Tongue (tissue), 2 donors: ENCODE measurements around the gene HSPA6. TPM values are rescaled to one million over a fixed set of nuclear protein-coding genes. Genes with fewer than 3 reads are reported as not detected.
A peak's percentile ranks its signal among the peaks of the same experiment; 100 is the strongest.
"Not testable (repeated sequence)": the region's sequence is repeated elsewhere in the genome, so short reads cannot be mapped to it uniquely, and the experiment has no call there.

Experiments used
- DNase-seq: peaks from one replicate; pipeline ENCODE4 v3.0.0-alpha.2; 2015
- total RNA-seq: library from RNA; depleted of rRNA; stranded (reverse); fragments of >200 nt; gene quantifications from one replicate; pipeline ENCODE4 v1.2.3, GENCODE V29; 2014

HSPA6 gene
- total RNA-seq, 1 donor from 2014 or later: 10.2 TPM

DNA sequence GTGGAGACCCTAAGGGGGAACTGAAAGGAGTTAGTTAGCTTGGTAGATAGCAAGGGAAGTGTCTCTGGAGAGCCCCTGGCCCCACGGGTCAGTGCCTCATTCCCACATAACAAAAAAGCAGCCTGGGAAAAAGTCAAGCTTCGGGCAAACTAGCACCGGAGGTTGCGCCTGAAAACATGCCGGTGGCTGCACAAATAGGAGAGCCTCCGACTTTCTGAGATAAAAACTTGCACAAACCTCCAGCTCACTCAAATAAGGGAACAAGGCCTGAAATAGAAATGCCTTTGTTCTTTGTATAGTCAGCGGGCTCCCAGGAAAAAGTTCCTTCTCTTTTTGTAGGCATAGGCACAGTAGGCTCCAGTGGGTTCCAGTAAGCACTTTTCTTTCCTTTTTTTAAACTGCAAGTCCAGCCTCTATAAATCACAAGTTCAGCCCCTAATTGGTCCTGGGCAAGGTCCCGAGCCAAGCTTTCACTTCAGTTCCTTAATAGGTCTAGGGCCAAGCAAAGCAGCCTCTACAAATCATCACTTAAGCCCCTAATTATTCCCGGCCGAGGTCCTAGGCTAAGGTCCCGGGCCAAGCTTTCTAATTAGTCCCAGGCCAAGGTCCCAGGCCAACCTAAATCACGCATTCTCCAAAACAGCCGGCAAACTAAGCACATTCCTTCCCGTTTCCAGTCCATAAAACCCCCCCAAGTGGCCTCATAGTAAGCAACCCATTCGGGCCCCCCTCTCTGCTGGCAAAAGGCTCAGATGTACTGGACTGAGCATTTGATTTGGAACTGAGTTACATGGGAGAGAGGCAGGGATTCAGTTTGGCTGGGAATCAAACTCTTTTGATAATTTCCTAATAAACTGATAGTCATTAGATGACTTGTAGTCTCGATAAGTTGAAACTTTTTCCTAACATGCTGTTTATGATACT lies 8.6 kb downstream of the HSPA6 start:
- peak; percentile 30 for DNase-seq

DNA sequence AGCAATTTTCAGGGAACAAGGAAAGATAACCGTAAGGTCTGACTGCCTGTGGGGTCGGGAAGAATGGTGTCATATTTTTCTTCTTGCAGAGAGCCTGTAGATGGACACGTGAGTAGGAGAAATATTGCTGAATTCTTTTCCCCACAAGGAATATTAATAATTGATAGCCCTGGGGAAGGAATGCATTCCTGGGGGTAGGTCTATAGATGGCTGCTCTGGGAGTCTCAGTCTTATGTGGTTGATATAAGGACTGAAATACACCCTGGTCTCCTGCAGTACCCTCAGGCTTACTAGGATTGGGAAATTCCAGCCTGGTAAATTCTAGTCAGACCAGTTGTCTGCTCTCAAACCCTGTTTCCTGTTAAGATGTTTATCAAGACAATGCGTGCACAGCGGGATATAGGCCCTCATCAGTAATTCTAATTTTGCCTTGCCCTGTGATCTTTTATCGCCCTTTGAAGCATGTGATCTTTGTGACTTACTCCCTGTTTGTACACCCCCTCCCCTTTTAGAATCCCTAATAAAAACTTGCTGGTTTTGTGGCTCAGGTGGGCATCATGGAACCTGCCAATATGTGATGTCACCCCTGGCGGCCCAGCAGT lies 12.8 kb downstream of the HSPA6 start:
- DNase-seq: not testable (repeated sequence)

DNA sequence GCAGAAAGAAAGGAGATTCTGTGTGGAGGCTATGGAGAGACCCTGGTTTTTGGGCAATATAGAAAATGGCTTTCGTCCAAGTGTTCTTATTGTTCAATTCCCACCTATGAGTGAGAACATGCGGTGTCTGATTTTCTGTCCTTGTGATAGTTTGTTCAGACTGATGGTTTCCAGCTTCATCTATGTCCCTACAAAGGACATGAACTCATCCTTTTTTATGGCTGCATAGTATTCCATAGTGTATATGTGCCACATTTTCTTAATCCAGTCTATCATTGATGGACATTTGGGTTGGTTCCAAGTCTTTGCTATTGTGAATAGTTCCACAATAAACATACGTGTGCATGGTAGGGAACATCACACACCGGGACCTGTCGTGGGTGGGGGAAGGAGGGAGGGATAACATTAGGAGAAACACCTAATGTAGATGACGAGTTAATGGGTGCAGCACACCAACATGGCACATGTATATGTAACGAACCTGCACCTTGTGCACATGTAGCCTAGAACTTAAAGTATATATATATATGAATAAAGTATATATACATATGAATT lies 14.7 kb downstream of the HSPA6 start:
- not testable (repeated sequence) for DNase-seq

DNA sequence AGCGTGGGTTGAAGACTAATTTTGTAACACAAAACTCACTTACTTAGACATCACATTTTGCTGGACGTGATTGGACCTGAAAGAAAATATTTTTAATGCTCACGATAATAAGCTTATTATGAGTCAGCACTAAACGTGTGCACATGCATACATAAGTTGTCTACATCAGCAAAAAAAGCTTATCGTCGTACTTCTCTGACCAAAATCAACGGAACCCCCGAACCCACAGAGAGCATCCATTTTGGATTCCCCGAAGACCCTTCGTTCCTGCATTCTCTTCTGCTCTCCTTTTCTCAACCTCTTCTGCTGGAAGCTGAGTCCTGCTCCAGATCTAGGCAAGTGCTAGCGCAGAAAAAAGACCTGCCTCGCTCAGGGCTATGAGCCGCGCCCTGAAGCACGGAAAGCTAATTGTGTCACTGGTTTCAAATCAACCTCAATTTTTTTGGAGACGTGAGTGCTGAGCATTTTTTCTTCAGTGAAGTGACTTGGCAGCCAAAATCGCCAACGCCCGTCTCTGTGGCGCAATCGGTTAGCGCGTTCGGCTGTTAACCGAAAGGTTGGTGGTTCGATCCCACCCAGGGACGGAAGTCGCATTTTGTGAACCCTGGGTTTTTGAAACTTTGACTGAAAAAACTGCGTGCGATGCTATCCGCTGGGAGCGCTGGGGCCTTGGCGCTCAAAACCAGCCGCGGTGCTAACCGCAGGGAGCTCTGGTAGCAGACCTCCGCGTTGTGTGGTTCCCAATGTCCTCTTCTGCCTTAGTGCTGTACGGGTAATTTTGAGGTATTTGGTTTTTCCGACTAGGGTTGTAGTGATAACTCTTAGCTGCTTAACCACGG lies 15.6 kb downstream of the HSPA6 start:
- DNase-seq: peak; percentile 84

DNA sequence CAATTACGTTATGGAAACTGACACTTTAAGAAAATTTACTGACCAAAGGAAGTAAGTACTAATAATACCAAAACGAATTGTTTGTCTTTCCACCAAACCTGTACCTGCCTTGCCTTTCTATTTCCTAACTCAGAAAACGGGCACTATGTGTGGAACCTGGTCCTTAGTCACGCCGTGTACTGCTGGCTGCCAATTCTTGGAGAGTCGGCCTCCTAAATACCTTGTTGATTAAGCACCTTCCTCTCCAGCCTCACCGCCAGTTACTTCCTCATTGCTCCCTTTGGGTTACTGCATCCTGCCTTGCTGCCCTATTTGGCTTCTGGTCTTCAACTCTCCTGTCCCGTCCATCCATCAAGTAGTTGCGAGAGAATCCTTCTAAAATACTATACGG lies 16.2 kb downstream of the HSPA6 start:
- not testable (repeated sequence) for DNase-seq

DNA sequence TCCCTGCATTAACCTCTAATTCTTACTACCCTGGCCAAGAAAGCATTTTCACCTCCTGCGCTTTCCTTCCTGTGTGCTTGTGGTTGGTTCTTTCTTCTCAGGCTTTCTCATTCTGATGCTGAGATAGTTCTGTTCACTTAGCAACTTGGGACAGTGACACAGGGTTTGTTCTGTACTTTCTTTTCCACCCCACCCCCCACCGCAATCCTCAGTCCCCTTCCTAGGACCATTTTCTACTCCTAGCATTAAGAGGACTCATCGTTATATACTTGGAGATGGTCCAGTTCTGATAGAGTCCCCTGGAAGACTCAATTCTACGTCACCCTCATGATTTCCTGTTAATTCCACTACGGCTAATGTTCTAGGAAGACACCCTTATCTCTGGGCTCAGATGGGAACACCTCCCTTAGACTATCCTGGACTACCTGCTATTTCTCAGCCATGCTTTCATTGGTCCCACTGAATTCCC lies 17.8 kb downstream of the HSPA6 start:
- DNase-seq: not testable (repeated sequence)

DNA sequence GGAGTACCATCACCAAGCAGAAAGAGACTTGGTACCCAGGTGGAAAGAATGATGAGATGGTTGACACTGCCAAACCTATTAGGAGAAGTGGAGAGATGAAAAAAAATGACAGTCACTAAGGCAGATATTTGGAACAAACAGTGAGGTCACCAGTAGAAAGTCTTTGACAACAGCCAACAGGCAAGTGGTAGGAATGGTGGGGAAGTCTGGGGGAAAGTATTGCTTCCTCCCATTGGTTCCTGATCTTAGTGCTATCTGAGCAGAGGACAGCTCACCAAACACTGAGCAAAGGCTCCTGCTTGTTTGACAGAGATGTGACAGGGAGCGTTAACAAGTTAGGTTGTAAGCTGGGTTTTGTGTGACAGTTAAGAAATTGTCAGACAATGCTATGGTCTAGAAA lies 18.8 kb downstream of the HSPA6 start:
- not testable (repeated sequence) for DNase-seq

DNA sequence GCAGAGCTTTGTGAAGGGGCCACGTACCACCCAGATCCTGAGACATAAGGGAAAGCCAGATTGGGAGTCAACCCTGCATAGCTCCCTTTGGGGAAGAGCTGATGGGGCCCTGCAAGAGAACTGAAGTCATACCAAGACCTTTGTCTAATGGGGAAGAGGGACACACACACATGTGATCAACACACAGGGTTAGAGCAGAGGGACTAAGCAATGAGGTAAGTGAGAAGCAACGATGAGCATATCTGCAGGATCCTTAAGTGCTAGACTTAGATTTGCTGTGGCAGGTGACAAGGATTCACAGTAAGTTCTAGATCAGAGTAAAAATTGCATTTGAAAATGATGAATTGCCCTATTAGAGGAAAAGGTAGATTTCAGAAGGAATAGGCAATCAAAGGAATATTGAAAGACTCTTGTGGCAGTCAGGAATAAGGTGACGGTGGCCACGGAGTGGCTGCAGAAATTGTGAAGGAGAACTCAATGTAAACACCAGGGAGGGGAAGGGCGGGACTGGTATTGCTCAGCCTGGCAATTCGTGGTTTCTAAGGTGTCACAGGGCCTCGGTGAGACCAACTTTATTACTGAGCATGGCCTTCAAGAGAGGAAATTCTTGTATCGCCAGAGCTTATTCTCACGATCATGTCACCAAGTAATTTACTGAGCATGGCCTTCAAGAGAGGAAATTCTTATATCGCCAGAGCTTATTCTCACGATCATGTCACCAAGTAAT lies 20.8 kb downstream of the HSPA6 start:
- not testable (repeated sequence) for DNase-seq

DNA sequence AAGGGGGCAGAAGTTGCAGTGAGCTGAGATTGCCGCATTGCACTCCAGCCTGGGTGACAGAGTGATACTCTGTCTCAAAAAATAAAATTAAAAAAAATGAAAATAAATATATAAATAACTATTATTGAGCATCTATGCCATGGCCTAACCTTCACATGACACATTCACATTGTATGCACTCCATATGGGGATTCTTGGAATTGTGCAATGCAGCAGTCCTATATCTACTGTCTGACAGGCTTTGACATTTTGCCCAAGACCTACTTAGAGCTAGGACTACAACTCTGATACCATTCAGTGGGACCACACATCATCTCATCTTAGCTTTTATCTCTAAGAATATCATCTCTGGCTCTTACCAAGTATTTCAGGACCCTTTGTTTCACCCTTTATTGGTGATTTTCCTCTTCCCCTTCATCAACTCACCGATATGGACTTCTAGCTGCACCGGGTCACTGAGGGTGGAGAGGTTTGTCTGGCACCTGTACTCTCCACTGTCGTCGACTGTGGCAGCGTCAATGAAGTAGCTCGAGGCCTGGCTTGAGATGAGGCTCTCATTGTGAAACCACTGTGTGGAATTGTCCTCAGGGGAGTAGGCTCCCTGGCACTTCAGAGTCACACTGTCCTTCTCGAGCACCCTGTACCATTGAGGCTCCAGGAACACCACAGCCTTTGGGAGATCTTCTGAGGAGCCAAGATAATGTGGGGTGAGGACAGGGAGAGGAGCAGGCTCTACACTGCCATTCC lies 23.8 kb downstream of the HSPA6 start:
- not testable (repeated sequence) for DNase-seq

DNA sequence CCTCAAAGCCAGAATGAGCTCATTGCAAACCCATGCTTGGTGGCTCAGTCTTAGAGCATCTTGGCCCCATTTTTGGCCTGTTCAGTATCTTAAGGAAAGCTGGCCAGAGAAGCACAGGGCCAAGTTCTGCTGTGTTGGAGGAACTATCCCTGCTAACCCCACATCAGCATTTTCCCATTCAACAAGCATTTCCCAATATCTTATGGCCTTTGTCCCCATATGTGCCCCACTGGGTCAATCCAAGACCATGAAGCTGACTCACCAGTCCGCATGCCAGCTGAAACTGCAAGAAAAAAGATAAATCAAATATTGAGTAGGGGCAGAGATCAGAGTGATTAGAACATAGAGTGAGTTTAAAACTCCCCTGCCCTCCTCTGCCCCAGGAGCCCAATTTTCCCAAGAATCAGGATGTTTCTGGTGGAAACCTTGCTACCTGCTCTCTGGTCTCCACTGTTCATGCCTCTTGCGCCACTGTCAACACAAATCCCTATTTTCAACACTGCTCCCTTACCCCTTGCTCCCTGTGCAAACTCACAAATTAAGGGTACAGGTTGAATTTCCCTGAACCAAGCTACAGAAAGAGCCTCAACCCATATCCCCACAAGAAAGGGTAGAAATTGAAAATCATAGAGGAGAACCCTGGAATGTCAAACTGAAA lies 24.5 kb downstream of the HSPA6 start:
- DNase-seq: not testable (repeated sequence)

DNA sequence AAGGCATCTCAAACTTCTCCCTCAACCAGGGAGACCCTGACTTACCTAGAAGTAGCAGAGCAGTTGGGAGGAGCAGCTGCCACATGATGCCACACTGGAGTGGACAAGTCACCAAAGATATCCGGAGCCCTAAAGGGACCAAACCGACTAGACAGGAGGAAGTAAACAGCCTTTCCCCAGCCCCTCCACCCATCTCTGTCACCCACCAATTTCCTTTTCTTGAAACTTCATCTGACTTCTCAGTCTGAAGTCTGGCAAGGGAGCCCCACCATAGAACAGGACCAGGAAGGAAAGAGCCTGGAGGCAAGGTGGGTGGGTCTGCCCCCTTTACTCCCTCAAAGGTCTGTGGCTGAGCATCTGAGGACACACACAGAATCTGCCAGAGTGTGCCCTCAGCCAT lies 25.3 kb downstream of the HSPA6 start, which contains the start of gene FCGR3A:
TSS of gene FCGR3A (minus strand) at position 167 of the 400 bp plus-strand sequence. CDS start at position 85, 82 bp downstream.
- DNase-seq: no peak

DNA sequence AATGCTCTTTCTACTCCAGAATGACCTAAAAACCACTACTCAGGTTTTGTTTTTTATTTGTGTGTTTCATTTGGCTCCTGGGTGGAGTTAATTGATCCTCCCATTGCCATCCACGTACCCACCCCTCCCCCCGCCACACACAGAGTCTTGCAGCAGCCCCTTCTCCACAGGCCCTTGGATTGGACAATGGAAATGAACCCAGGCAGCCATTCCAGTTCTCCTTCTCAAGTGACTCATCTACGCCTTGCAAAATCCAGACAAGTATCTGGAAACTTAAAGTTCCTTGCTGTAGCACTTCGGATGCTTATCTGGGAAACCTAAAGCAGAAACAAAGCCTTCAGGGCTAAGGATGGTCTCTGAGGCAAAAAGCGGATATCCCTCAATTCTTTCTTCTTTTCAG lies 26.6 kb downstream of the HSPA6 start:
- DNase-seq: not testable (repeated sequence)

DNA sequence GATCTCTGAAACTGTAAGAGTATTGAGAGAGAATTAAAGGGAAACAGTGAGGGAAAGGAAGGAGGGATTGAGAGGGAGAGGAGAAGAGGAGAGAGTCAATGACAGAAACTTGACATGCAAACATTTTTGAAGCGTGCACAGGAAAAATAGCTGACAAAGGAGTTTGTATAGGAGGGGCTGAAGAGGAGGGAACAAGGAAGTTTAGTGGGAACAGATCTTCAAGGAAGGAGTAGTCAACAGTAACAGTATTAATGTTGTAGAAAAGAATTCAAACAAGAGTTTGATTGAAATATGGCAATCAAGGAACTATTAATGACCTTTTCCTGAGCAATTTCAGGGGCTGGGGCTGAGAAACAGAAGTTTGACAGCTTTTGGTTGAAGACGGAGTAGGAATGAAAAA lies 29.3 kb downstream of the HSPA6 start:
- not testable (repeated sequence) for DNase-seq

DNA sequence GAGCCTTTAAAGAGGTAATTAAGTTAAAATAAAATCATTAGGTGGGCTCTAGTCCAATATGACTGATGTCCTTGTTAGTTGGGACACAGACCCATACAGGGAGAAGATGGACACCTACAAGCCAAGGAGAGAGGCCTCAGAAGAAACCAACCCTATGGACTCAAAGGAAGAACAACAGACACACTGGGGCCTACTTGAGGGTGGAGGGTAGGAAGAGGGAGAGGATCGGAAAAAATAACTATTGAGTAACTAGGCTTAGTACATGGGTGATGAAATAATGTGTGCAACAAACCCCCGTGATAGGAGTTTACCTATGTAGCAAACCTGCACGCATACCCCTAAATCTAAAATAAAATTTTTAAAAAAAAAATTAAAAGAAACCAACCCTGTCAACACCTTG lies 30.0 kb downstream of the HSPA6 start:
- DNase-seq: not testable (repeated sequence)

DNA sequence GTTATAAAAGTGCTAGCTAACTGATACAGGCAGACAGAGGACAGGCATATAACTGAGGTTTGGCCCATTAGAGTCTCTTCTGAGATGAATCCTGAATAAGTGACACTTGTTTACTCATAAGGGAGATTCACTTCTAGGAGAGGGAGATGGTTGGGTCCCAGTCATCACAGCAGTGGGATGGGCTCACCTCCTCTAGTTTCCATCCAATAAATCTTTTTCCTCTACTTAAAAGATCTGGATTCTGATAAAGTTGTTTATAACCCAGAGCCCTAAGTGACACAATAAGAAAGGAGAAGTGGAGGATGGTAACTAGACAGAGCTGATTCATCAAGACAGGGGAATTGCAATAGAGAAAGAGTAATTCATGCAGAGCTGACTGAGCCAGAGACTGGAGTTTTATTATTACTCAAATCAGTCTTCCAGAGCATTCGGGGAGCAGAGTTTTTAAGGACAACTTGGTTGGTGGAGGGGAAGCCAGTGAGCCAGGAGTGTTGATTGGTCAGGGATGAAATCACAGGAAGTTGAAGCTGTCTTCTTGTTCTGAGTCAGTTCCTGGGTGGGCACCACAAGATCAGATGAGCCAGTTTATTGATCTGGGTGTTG lies 30.6 kb downstream of the HSPA6 start:
- not testable (repeated sequence) for DNase-seq

DNA sequence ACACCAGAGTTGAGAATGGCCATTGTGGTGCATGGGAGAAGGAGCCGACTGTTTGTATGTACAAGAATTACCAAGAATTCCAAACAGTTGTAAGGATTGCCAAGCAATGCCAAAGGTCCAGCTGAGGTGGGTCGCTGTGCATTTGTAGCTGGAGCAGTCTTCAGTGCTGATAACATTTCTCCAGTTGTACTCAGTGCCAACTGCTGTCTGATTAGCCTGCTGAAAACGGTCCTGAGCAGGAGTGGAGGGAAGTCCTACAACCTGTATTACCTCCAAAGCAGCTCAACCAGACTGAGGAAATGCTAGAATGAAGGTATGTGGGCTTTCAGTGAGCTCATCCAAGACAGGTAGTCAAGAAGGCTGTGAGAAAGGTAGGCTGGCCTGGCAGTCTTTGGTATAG lies 31.8 kb downstream of the HSPA6 start:
- DNase-seq: not testable (repeated sequence)

DNA sequence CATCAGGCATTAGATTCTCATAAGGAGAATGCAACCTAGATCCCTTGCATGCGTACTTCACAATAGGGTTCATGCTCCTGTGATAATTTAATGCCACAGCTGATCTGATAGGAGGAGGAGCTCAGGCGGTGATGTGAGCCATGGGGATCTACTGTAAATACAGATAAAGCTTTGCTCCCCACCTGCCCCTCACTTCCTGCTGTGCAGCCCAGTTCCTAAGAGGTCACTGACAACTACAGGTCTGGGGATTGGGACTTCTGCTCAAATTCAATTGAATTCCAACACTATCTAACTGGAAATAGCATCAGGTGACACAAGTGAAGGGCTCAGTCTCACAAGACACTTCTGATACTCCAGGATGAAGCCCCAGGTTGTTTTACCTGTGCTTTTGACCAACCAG lies 32.6 kb downstream of the HSPA6 start:
- not testable (repeated sequence) for DNase-seq

DNA sequence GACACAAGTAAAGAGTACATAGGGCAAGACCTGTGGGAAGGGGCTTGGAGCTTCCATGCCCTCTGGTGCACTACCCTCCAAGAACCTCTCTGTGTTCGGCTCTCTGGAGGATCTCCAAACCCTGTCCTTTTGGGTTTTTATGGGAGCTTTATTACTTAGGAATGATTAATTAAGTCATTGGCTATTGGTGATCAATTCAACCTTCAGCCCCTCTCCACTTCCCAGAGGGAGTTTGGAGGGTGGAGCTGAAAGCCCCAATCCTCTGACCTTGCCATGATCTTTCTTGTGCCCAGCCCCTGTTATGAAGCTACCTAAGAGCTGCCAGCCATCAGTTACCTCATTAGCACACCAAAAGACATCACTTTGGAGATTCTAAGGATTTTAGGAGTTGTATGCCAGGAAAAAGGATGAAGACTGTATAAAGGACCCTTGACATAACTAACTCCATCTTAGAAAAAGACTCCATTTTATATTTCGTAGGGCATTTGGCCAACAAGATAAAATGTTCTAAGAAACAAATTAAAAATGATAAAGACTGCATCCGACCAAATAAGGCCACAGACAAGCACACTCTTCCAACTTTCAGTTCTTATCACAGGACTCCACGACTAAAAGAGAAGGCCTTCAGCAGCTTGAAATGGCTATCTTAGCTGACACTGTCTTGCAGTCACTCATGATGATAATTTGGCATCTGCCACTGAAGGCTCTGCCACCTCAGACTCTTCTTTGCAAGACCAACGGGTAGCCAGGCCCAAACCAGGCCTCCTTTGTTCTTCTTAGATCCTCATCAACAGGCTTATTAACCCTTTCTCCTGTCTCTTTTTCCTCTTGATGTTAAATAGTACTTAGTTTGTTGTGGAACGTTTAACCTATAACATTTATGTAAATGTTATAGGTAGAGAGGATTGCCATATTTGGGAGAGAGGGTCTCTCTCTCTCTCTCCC lies 33.4 kb downstream of the HSPA6 start:
- DNase-seq: not testable (repeated sequence)
